Neural cell (in vitro differentiated cells): ENCODE data around the gene CLEC12A.

ENCODE experiments used
- EP300 ChIP-seq: fragments of 450-650 bp; conservative IDR thresholded peaks from 2 replicates; pipeline ENCODE4 v1.6.1; 2014; ENCODE audit warnings: antibody characterized with exemption, mild to moderate bottlenecking, moderate library complexity; ENCODE audit not compliant: poor library complexity, severe bottlenecking
- EZH2 ChIP-seq: fragments of 200-600, 300-800 bp; shearing (Covaris generic), sonication (generic); IDR thresholded peaks from 2 replicates; pipeline ENCODE4 v1.6.1; 2014; ENCODE audit warnings: antibody characterized with exemption, low read length, borderline replicate concordance, mild to moderate bottlenecking; ENCODE audit not compliant: insufficient read depth, poor library complexity, severe bottlenecking
- POLR2AphosphoS5 ChIP-seq: IDR thresholded peaks from 2 replicates; pipeline ENCODE4 v1.6.1; 2012
- TF ChIP-seq, protein P1 (sequence below): fragments of 450-650 bp; IDR thresholded peaks from 2 replicates; pipeline ENCODE4 v1.5.1; 2014; ENCODE audit warnings: antibody characterized with exemption, mild to moderate bottlenecking, moderate library complexity; ENCODE audit not compliant: poor library complexity, severe bottlenecking
- TF ChIP-seq, protein P2 (sequence below): IDR thresholded peaks from 2 replicates; pipeline ENCODE4 v1.6.1; 2012; ENCODE audit warnings: borderline replicate concordance

DNA sequence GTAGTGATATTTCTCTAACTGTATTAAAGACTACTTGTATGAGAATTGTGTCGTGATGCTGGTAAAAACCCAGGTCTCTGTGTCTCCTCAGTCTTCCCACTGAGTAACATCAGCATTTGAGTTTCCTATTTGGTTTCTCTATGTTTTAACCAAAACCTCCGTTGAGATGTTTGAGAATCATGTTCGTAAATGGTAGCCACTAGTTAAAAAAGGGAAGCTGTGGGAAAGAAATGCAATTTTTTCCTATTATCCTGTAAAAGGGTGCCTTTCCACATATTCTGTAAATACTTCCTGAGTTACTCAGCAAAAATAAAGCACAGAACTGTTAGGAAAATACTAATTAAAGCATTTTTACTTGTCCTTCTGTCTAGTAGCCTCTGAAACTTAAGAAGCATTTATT is 20.7 kb downstream of the CLEC12A start:
- TF ChIP-seq, protein P1, sequence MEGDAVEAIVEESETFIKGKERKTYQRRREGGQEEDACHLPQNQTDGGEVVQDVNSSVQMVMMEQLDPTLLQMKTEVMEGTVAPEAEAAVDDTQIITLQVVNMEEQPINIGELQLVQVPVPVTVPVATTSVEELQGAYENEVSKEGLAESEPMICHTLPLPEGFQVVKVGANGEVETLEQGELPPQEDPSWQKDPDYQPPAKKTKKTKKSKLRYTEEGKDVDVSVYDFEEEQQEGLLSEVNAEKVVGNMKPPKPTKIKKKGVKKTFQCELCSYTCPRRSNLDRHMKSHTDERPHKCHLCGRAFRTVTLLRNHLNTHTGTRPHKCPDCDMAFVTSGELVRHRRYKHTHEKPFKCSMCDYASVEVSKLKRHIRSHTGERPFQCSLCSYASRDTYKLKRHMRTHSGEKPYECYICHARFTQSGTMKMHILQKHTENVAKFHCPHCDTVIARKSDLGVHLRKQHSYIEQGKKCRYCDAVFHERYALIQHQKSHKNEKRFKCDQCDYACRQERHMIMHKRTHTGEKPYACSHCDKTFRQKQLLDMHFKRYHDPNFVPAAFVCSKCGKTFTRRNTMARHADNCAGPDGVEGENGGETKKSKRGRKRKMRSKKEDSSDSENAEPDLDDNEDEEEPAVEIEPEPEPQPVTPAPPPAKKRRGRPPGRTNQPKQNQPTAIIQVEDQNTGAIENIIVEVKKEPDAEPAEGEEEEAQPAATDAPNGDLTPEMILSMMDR, result no peak
- TF ChIP-seq EZH2 (no peak), EP300 (no peak), POLR2AphosphoS5 (no peak)
- TF ChIP-seq, protein P2, sequence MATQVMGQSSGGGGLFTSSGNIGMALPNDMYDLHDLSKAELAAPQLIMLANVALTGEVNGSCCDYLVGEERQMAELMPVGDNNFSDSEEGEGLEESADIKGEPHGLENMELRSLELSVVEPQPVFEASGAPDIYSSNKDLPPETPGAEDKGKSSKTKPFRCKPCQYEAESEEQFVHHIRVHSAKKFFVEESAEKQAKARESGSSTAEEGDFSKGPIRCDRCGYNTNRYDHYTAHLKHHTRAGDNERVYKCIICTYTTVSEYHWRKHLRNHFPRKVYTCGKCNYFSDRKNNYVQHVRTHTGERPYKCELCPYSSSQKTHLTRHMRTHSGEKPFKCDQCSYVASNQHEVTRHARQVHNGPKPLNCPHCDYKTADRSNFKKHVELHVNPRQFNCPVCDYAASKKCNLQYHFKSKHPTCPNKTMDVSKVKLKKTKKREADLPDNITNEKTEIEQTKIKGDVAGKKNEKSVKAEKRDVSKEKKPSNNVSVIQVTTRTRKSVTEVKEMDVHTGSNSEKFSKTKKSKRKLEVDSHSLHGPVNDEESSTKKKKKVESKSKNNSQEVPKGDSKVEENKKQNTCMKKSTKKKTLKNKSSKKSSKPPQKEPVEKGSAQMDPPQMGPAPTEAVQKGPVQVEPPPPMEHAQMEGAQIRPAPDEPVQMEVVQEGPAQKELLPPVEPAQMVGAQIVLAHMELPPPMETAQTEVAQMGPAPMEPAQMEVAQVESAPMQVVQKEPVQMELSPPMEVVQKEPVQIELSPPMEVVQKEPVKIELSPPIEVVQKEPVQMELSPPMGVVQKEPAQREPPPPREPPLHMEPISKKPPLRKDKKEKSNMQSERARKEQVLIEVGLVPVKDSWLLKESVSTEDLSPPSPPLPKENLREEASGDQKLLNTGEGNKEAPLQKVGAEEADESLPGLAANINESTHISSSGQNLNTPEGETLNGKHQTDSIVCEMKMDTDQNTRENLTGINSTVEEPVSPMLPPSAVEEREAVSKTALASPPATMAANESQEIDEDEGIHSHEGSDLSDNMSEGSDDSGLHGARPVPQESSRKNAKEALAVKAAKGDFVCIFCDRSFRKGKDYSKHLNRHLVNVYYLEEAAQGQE, result no peak
